GM18873 (cell line): ENCODE measurements around the gene KLHL26.

Experiments used
- ATAC-seq: cut with Tn5 transposase; IDR thresholded peaks from one replicate; pipeline ENCODE4 v1.9.1; 2021; ENCODE audit warnings: mild to moderate bottlenecking, moderate library complexity, moderate number of reproducible peaks; ENCODE audit not compliant: unreplicated experiment, low FRiP score

Gene KLHL26

GRCh38 chr19:18612051-18612771 is 24.6 kb upstream of the KLHL26 start:
- no peak for ATAC-seq

GRCh38 chr19:18612772-18613588 is 23.8 kb upstream of the KLHL26 start, which contains the start of gene TMEM59L:
TSS of gene TMEM59L (plus strand) at chr19:18612870. CDS start at chr19:18612959, 89 bp downstream.
- no peak for ATAC-seq

- ATAC-seq = no peak
Measured at GRCh38 chr19:18613589-18614234, 23.1 kb upstream of the KLHL26 start.

GRCh38 chr19:18616023-18616422 is 20.8 kb upstream of the KLHL26 start:
- ATAC-seq = no peak

GRCh38 chr19:18617562-18617961 is 19.3 kb upstream of the KLHL26 start:
- no peak for ATAC-seq

- no peak for ATAC-seq
Measured at GRCh38 chr19:18618236-18618635, 18.6 kb upstream of the KLHL26 start.

GRCh38 chr19:18620311-18620710 is 16.5 kb upstream of the KLHL26 start:
- ATAC-seq = no peak

- no peak for ATAC-seq
Measured at GRCh38 chr19:18620902-18621301, 15.9 kb upstream of the KLHL26 start.

- no peak for ATAC-seq
Measured at GRCh38 chr19:18626906-18627305, 9.9 kb upstream of the KLHL26 start.

GRCh38 chr19:18629166-18630088 is 7.4 kb upstream of the KLHL26 start:
- ATAC-seq = no peak

GRCh38 chr19:18633321-18633720 is 3.5 kb upstream of the KLHL26 start:
- no peak for ATAC-seq

GRCh38 chr19:18634612-18635297 is 2.1 kb upstream of the KLHL26 start:
- ATAC-seq = no peak

GRCh38 chr19:18635831-18636182 is 1.0 kb upstream of the KLHL26 start:
- ATAC-seq = no peak

- peak; percentile 66 for ATAC-seq
Measured at GRCh38 chr19:18636183-18636968, 452 bp upstream of the KLHL26 start.

- ATAC-seq = no peak
Measured at GRCh38 chr19:18637673-18638630, 1.1 kb downstream of the KLHL26 start.

- ATAC-seq = no peak
Measured at GRCh38 chr19:18639706-18640243, 2.9 kb downstream of the KLHL26 start.

GRCh38 chr19:18644196-18645034 is 7.6 kb downstream of the KLHL26 start:
- ATAC-seq = no peak
